Choroid plexus epithelial cell (primary cell): ENCODE results near the gene UTS2R.

Experiments used
- DNase-seq: peaks from one replicate; pipeline ENCODE4 v3.0.0-alpha.2; 2010; ENCODE audit warnings: low read depth
- H3K4me3 ChIP-seq: 2 replicates; pipeline ENCODE4 v1.5.1; 2011; ENCODE audit warnings: low read depth, mild to moderate bottlenecking, control low read depth, low read length, moderate library complexity
- CTCF ChIP-seq: conservative IDR thresholded peaks from 2 replicates; pipeline ENCODE4 v1.5.1; 2011; ENCODE audit warnings: low read depth, mild to moderate bottlenecking, control low read depth, inconsistent platforms, low read length, moderate library complexity

UTS2R gene

GRCh38 chr17:82371333-82372248 is at the start of gene UTS2R:
Gene UTS2R (plus strand): TSS chr17:82371765. CDS start chr17:82374325, 2,560 bp downstream.
- peak within 1 kb of the TSS; percentile 36 for H3K4me3 ChIP-seq
- TF ChIP-seq CTCF: no peak
- DNase-seq: no peak

- no peak for DNase-seq
- no peak for TF ChIP-seq CTCF
- no peak overlapping the region for H3K4me3 ChIP-seq
Observed at GRCh38 chr17:82321947-82322466, 49.6 kb upstream of the UTS2R start.

- no peak overlapping the region for H3K4me3 ChIP-seq
- TF ChIP-seq CTCF: no peak
- no peak for DNase-seq
Observed at GRCh38 chr17:82322526-82323453, 48.8 kb upstream of the UTS2R start.

- H3K4me3 ChIP-seq: no peak overlapping the region
- TF ChIP-seq CTCF: no peak
- DNase-seq: no peak
Observed at GRCh38 chr17:82323514-82324234, 47.9 kb upstream of the UTS2R start.

GRCh38 chr17:82324566-82325285 is 46.8 kb upstream of the UTS2R start:
- no peak for DNase-seq
- TF ChIP-seq CTCF: no peak
- no peak overlapping the region for H3K4me3 ChIP-seq
